OCI-LY7 (cell line): Measurements from ENCODE around the gene C2CD3. TPM values are rescaled to one million over a fixed set of nuclear protein-coding genes. Genes with fewer than 3 reads are reported as not detected.

Experiments used
- BruUV-seq: library from RNA; stranded (reverse); fragments of 400-500 nt; replicated peaks from 2 replicates; lab custom pipeline; 2021; lab: Mats Ljungman, UMichigan
- CTCF ChIA-PET: fragments of 300-600 bp; sonication (Branson Sonifier 250); formaldehyde crosslinking; loops from one replicate; lab custom pipeline; 2022; ENCODE audit warnings: antibody characterized with exemption; ENCODE audit not compliant: unreplicated experiment; lab: Charles Lee
- POLR2A ChIA-PET: fragments of 300-600 bp; sonication (Branson Sonifier 250); formaldehyde crosslinking; loops from one replicate; lab custom pipeline; 2022; ENCODE audit warnings: antibody characterized with exemption; lab: Charles Lee
- DNase-seq: peaks from one replicate; pipeline ENCODE4 v3.0.0-alpha.2; 2015; ENCODE audit warnings: low spot score
- H2AFZ ChIP-seq: fragments of 200-600 bp; sonication (generic), shearing (Covaris generic); 2 replicates; pipeline ENCODE4 v1.6.1; 2014; ENCODE audit warnings: mild to moderate bottlenecking, antibody characterized with exemption, low read length, moderate library complexity
- H3K27ac ChIP-seq: fragments of 200-600 bp; sonication (generic); 2 replicates; pipeline ENCODE4 v1.5.1; 2014; ENCODE audit warnings: mixed run types, low read depth, mild to moderate bottlenecking, moderate library complexity, low read length, inconsistent platforms; ENCODE audit not compliant: poor library complexity, severe bottlenecking
- H3K36me3 ChIP-seq: fragments of 200-600 bp; sonication (generic); 2 replicates; pipeline ENCODE4 v1.6.1; 2014; ENCODE audit warnings: mild to moderate bottlenecking, antibody characterized with exemption, low read length, moderate library complexity, mixed read lengths; ENCODE audit not compliant: insufficient read depth
- H3K4me1 ChIP-seq: fragments of 200-600 bp; sonication (generic); 2 replicates; pipeline ENCODE4 v1.5.1; 2014; ENCODE audit warnings: mild to moderate bottlenecking, low read length; ENCODE audit not compliant: insufficient read depth, poor library complexity, severe bottlenecking
- H3K4me2 ChIP-seq: fragments of 200-600 bp; sonication (generic); 2 replicates; pipeline ENCODE4 v1.6.1; 2014; ENCODE audit warnings: mild to moderate bottlenecking, low read length
- H3K4me3 ChIP-seq: fragments of 200-600 bp; sonication (generic); 2 replicates; pipeline ENCODE4 v1.5.1; 2014; ENCODE audit warnings: mild to moderate bottlenecking, low read depth, low read length; ENCODE audit not compliant: poor library complexity, severe bottlenecking
- H3K79me2 ChIP-seq: fragments of 200-600 bp; sonication (generic); 2 replicates; pipeline ENCODE4 v1.6.1; 2016; ENCODE audit warnings: low read depth, mild to moderate bottlenecking, low read length, moderate library complexity, mixed read lengths; ENCODE audit not compliant: insufficient read depth
- H3K9me2 ChIP-seq: fragments of 200-600 bp; sonication (generic); 2 replicates; pipeline ENCODE4 v1.6.1; 2016; ENCODE audit warnings: mild to moderate bottlenecking, low read length, mixed read lengths; ENCODE audit not compliant: insufficient read depth
- H3K9me3 ChIP-seq: fragments of 200-600 bp; sonication (generic); 2 replicates; pipeline ENCODE4 v1.6.1; 2014; ENCODE audit warnings: mild to moderate bottlenecking, mixed run types, low read length, mixed read lengths
- H4K20me1 ChIP-seq: fragments of 200-600 bp; sonication (generic); 2 replicates; pipeline ENCODE4 v1.6.1; 2014; ENCODE audit warnings: mild to moderate bottlenecking, antibody characterized with exemption, low read length, moderate library complexity, mixed read lengths; ENCODE audit not compliant: insufficient read depth
- EZH2phosphoT487 ChIP-seq: fragments of 200-600 bp; sonication (generic); IDR thresholded peaks from 2 replicates; pipeline ENCODE4 v1.6.1; 2018; ENCODE audit warnings: low read depth, borderline replicate concordance, mild to moderate bottlenecking, mixed run types, antibody characterized with exemption, low read length, moderate library complexity, mixed read lengths
- intact Hi-C: fragments of 100-400 bp; cut with micrococcal nuclease; formaldehyde crosslinking; loops from one replicate; pipeline ENCODE4 v1.10.0; 2022; ENCODE audit not compliant: unreplicated experiment
- total RNA-seq, 2 experiments: library from RNA; depleted of rRNA in 1 of 2; stranded (reverse); fragments of >200 nt in 1 of 2; shearing (Covaris generic) in 1 of 2; gene quantifications; 2 replicates each; pipeline ENCODE4 v1.2.3, GENCODE V29; 2014 to 2022
- TF ChIP-seq, protein P1 (sequence below): fragments of 200-600 bp; sonication (generic); conservative IDR thresholded peaks from 2 replicates; pipeline ENCODE4 v1.5.1; 2014; ENCODE audit warnings: mild to moderate bottlenecking, antibody characterized with exemption, low read length, moderate library complexity, mixed read lengths

Gene C2CD3
- total RNA-seq, 2 experiments from 2014 or later, result 29.2 to 32.1 TPM

DNA sequence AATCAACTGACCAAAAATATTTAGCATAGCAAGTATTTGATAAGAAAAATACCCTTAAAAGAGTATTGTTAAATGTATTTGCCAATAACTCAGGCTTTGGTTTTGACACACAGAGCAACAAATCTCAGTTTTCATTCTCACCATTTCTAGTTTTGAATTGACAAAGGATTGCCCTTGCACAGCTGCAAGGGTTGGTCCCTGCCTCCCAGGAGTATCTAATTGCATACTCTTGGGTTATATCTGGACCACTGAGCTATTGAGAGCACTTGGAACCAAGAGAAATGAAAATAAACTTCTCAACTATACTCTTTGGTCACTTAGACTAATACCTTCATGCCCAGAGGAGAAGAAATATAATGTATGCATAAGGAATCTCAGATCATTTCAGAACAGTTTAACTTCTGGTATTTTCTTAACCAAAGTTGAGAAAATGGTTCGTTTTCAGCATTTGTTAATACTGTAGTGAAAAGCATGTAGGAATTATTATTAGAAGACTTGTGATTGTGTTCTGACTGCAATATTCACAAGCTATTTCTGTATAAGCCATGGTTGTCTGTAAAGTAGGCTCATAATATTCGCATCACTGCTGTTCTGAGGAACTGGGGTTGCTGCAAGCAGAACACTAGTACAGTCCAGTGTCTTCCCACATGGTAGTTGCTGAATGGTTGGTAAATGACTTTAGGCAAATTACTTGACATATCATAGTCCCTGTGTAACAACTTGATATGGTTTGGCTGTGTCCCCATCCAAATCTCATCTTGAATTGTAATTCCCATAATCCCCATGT, 7.9 kb downstream of the C2CD3 start:
- BruUV-seq, result no TSS peak
- no peak overlapping the region for H3K4me2 ChIP-seq
- no peak overlapping the region for H3K27ac ChIP-seq

DNA sequence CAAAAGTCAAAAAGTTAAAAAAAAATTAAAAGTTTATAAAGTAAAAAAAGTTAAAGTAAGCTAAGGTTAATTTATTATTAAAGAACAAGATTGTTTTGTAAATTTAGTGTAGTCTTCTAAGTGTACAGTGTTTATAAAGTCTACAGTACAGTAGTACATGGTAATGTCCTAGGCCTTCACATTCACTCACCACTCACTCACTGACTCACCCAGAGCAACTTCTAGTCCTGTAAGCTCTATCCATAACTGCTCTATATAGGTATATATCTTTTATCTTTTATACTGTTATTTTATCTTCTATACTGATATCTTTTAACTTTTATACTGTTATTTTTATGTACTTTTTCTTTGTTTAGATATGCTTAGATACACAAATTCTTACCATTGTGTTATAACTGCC, 11.2 kb downstream of the C2CD3 start:
- Histone ChIP-seq H3K27ac (no peak overlapping the region), H3K4me3 (no peak overlapping the region), H4K20me1 (no peaks in the 10 kb centered on the region), H3K9me2 (no peaks in the 10 kb centered on the region), H3K4me1 (no peaks in the 10 kb centered on the region), H3K9me3 (no peaks in the 10 kb centered on the region), H2AFZ (no peak overlapping the region), H3K4me2 (no peak overlapping the region), H3K79me2 (peaks cover 9% of the 10 kb centered on the region), H3K36me3 (peaks cover 48% of the 10 kb centered on the region)
- ChIA-PET CTCF (no interaction called here), POLR2A (no interaction called here)
- TF ChIP-seq EZH2phosphoT487, result no peak
- TF ChIP-seq, protein P1, sequence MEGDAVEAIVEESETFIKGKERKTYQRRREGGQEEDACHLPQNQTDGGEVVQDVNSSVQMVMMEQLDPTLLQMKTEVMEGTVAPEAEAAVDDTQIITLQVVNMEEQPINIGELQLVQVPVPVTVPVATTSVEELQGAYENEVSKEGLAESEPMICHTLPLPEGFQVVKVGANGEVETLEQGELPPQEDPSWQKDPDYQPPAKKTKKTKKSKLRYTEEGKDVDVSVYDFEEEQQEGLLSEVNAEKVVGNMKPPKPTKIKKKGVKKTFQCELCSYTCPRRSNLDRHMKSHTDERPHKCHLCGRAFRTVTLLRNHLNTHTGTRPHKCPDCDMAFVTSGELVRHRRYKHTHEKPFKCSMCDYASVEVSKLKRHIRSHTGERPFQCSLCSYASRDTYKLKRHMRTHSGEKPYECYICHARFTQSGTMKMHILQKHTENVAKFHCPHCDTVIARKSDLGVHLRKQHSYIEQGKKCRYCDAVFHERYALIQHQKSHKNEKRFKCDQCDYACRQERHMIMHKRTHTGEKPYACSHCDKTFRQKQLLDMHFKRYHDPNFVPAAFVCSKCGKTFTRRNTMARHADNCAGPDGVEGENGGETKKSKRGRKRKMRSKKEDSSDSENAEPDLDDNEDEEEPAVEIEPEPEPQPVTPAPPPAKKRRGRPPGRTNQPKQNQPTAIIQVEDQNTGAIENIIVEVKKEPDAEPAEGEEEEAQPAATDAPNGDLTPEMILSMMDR, result no peak
- DNase-seq, result no peak
- intact Hi-C loops, result no loop called here
- BruUV-seq, result no TSS peak

More for the DNA sequence above, 7.9 kb downstream of the C2CD3 start:
- ChIA-PET POLR2A (interaction anchor here (1.4 to 2.2 kb wide), 2 partner anchors 8 to 14 kb away, joined by 4 to 10 read pairs; partner anchors contain the start of genes C2CD3 and PPME1), CTCF (no interaction called here)
- peaks cover 3% of the 10 kb centered on the region for H3K79me2 ChIP-seq
- intact Hi-C loops, result no loop called here
- peaks cover 69% of the 10 kb centered on the region for H3K36me3 ChIP-seq
- H3K9me3 ChIP-seq, result no peaks in the 10 kb centered on the region
- H2AFZ ChIP-seq, result no peak overlapping the region
- TF ChIP-seq, protein P1, result no peak
- no peak for TF ChIP-seq EZH2phosphoT487
- H3K4me3 ChIP-seq, result no peak overlapping the region
- no peaks in the 10 kb centered on the region for H4K20me1 ChIP-seq
- no peaks in the 10 kb centered on the region for H3K9me2 ChIP-seq
- no peaks in the 10 kb centered on the region for H3K4me1 ChIP-seq
- DNase-seq, result no peak

DNA sequence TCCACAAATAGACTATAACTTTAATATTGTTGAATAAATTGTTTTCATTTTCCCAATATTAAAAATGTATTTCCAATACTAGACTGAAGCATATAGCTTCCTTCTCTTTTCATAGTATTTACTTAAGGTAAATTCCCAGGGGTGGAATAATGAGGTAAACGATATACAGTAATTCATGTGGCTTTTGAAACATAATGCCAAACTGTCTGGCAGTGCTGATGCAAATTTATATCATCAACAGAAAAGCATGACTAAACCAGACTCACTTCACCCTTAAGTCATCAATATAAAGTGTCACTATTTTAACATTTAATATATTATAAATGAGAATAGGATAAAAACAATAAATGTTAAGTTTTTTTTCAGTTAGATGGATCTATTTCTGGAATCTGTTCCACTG, 13.6 kb downstream of the C2CD3 start:
- DNase-seq, result no peak
- Histone ChIP-seq H4K20me1 (no peaks in the 10 kb centered on the region), H3K36me3 (peaks cover 49% of the 10 kb centered on the region), H3K79me2 (peaks cover 8% of the 10 kb centered on the region), H3K9me3 (peaks cover 10% of the 10 kb centered on the region; the same call in 1 of the 2 replicates), H2AFZ (no peak overlapping the region), H3K4me3 (no peak overlapping the region), H3K27ac (no peak overlapping the region), H3K4me2 (no peak overlapping the region), H3K4me1 (no peaks in the 10 kb centered on the region), H3K9me2 (no peaks in the 10 kb centered on the region)
- BruUV-seq, result no TSS peak
- ChIA-PET POLR2A (no interaction called here), CTCF (no interaction called here)
- TF ChIP-seq, protein P1, result no peak
- TF ChIP-seq EZH2phosphoT487, result no peak
- intact Hi-C loops, result no loop called here
